Endometrium (tissue), 2 donors: Measurements from ENCODE around the gene EPB41L4A.
"Not testable (repeated sequence)": the region's sequence is repeated elsewhere in the genome, so short reads cannot be mapped to it uniquely, and the experiment has no call there.

Experiments
- FAIRE-seq: peaks from 2 replicates; lab custom pipeline; 2012; peaks lifted over from hg19 to GRCh38; lab: Jason Lieb, UNC
- donor health status: control.
- donor health status: control.

Gene EPB41L4A

DNA sequence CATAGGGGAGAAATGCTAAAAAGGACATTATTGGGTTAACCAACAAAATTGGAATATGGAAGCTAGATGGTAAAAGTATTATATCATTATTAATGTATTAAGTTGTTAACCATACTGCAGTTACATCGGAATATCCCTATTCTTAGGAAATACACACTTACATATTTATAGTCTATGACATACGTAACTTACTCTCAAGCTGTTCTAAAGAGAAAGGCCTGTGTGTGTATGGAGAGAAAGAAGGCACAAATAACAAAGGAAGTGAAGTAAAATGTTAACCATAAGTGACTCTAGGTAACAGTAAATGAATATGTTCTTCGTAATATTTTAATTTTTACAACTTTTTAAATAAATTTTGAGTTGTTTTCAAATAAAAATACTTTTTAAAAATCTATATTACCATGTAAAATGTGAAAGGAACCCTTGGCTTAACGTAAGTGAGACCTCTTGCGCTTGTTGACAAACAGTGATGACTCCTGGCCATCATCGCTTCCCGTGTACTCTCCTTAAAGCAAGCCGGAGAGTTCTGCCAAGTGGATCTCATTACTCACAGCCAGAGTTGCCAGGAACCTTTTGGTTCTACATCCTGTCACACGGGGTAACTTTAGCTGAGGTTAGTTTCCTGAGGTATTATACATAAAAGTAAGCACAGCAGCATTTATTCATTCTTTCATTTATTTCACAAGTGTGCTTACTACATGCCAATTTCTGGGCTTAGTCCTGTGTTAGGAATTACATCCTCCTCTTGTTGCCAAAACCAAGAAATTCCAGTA, 165.4 kb downstream of the EPB41L4A start:
- FAIRE-seq, result no peak

DNA sequence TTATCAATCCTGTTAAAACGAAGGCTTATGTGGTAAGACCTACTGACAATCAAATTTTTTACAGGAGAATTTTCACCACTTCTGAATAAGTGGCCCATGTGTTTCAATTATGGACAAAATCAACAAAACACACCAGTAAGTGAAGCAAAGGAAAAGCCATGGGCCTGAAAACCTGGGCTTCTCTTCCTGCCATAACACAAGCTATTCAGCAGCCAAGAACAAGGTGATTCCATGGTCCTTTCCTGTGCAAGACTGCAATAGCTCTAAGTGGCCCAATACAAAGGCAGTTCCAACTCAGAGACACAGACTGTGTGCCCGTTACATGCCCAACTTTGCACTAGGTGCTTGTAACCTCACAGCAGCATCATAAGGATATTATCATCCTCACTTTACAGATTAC, 168.5 kb downstream of the EPB41L4A start:
- no peak for FAIRE-seq

DNA sequence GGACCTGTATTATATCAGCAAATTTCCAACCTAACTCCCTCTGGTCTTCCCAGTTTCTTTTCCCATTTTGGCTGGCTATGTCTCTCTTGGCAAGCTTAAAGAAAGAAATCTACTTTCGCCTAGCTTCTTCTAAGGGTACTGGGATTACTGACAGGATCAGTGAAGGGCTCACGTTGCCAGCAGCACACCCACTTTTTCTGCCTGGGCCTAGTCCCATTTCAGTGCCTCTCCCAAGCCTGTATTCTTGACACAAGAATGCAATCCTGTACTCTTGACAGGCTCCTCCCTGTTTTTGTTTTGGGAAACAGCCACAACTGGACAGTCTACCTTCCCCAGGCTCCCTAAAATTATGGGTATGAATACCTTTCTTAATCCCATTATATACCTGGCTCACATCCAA, 170.5 kb downstream of the EPB41L4A start:
- no peak for FAIRE-seq

DNA sequence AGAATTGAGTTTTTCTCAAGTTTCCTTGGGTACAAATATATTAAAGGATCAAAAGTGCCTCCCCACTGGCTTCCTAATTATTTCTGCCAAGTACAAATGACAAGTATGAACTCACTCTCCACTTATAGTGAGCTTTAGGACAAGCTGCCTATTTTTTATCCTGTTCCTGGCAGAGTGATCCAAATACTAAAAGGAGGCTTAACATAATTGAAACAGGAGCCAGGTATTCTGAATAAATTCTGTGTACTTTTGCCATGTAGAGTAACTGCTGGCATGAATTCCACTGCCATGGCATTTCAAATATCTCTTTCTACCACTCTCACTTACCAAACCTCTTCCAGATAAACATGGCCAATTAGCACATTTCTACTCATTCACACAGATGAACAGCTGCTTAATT, 171.1 kb downstream of the EPB41L4A start:
- FAIRE-seq, result no peak

DNA sequence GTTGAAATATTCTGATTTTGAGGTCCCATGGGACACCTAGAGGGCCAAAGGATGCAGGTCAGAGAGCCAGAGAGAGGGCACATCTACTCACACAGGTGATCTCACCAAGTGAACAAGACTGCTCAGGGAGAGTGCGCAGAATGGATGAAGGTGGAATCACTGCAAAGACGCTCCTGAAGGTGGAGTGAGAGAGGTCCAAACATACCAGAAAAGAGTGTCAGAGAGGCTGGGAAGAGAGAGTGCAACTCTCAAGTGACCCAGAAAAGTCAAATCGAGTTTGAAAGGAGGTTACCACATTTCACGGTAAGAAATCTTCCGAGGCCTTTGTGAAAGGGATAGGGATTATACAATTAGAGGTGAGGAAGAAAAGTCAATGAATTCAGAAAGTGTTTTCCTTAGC, 173.4 kb downstream of the EPB41L4A start:
- no peak for FAIRE-seq

DNA sequence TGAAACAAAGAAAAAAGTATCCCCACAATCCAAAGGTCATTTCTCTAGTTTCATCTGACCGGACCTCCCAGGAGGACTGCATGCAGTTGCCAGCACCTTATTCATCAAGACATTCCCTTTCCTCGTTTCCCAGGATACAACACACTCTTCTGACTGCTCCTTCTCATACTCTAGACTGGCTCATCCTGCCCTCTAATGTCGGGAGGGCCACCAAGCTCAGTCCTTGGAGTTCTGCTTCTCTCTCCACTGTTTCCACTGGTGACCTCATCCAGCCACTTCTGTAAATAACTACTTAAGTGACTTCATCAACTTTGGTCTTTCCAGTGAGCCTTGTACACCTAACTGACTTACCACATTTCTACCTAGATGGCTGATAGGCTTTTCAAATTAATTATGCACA, 179.1 kb downstream of the EPB41L4A start:
- no peak for FAIRE-seq

DNA sequence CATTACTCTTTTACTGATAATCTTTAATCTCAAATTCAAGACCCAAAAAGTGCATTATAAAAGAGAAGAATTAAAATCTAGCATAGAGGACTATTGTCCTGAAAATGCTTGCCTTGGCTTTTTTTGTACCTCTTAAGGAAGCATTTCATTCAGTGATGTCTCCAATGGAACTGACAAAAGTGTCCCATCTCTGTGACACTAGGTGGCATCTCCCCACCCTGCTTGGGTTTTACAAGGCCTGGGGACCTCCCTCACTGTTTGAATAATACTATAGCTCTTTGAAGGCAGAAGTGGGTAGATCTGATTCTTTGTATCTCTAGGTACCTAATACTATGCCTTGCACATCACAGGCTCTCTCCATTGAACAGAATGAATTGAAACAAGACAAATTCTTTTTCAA, 180.6 kb downstream of the EPB41L4A start:
- no peak for FAIRE-seq

DNA sequence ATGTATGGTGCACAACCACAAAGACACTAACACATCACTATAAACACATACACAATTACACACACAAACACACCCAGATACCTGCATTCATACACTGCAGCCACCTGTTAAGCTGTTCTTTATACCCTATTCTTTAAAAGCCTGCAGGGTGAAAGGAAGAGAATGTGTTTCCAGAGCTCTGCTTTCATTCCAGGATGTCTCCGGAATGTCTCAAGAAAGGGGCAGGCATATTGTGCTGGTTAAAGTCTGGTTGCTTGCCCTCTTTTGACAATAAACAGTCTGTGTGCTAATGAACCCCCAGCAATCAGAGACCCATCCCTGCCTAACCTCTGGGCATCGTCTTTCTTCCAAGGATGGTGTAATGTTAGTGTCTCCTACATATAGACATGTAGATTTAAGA, 181.6 kb downstream of the EPB41L4A start:
- FAIRE-seq, result no peak

DNA sequence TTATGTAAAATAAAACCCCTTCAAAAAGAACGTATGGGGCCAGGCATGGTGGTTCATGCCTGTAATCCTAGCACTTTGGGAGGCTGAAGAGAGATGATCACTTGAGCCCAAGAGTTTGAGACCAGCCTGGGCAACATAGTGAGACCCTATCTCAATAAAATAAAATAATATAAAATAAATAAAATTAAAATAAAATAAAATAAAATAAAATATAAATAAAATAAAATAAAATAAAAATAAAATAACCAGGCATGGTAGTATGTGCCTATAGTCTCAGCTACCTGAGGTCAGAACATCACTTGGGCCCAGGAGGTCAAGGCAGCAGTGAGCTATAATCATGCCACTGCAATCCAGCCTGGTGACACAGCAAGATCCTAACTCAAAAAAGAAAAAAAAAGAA, 185.1 kb downstream of the EPB41L4A start:
- no peak for FAIRE-seq

DNA sequence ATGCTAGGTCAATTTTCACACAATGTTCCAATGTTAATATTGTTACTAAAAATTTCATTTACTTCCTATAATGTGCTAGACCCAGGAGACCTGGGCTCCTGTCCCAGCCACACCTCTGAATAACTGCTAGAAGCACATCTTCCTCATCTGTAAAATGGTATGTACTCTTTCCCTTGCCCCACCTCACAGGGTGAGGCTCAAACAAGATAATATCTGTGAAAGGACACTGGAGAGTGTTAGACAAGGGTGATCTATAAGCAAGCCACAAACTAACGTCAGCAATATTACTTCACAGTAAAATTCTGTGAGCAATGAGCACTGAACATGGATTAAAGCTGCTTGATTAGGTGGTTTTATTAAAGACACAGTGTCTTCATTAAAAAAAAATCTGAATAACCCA, 186.4 kb downstream of the EPB41L4A start:
- no peak for FAIRE-seq

DNA sequence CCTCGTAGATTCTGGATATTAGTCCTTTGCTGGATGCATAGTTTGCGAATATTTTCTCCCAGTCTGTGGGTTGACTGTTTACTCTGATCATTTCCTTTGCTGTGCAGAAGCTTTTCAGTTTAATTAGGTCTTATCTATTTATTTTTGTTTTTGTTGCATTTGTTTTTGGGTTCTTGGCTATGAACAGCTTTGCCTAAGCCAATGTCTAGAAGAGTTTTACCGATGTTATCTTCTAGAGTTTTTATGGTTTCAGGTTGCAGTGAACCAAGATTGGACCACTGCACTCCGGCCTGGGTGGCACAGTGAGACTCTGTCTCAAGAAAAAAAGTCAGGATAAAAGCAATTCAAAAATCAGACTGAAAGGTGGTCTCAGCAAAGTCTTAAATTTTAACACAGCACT, 188.5 kb downstream of the EPB41L4A start:
- FAIRE-seq, result peak; percentile 54

DNA sequence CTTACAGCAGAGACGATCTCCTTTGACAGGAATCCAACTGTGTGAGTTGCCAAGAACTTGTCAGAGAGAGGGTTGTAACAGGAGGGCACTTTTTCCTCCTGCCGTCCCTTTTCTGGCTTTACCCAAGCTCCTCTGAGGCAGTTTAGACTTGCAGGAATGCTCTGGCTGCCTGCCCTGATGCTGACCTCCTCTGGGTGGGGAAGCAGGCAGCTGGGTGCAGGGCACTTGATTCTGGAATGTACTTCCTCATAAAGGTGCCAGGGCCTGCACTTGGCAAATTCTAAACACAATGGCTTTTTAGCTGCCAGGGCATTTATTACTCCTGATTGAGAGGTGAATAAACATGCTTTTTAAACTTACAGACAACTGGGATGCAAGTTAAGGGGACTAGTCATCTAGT, 190.4 kb downstream of the EPB41L4A start:
- FAIRE-seq, result peak; percentile 41

DNA sequence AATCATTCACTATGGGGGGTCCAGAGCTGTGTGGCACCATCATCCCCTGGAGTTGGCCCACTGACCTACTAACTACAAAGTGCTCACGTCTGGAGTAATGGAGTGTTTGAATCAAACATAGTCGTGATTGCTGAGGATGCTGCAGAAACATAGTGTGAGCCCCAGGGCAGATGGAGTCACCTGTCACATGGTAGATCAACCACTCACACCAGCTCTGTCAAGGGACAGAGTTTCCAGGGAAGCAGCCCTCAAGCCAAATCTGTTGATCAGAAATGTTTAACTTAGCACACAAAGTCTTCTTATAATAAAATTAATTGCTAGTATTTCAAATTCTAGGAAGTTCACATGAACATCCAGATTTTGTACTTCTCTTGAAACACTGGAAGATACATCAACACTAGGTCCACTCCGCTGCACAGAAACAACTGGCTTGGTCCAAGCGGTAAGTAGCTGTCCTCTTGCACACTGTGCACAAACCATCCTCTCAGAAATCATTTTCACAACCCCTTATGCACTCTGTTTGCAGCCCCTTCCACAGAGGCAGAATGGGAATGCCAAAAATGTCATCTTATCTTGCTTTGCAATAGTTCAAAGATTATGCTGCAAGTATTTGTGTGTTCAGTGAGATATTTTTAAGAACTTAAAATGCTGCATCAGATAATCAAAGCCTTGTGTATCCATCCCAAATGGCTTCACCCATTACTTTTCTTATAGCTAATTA, 191.0 kb downstream of the EPB41L4A start:
- FAIRE-seq, result no peak

DNA sequence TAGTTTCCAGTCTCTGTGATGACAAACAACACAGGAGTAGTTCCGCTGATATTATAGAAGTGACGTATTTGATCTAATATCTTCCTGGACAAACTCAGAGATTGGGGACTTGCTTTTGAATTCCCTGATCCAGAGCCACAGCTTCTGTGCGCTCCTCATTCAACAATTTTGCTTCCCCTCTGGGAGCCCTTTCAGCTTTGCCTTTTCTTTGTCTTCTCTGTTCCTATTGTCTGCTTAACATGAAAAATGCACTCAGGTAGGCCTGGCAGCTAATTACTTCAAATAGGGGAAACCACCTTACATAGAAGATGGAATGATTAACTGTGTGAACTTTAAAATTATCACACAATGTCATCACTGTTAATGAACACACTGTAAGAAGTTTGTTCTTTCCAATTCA, 192.9 kb downstream of the EPB41L4A start:
- no peak for FAIRE-seq

DNA sequence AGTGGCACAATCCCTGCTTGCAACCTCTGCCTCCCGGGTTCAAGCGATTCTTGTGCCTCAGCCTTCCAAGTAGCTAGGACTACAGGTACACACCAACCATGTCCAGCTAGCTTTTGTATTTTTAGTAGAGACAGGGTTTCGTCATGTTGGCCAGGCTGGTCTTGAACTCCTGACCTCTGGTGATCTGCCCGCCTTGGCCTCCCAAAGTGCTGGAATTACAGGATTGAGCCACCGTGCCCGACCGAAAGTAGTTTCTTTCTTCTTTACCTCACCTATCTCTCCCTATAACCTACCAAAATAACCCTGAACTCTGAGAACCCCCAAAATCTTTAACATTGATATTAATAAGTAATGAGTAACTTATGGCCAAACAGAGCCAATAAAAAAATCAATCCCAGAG, 196.1 kb downstream of the EPB41L4A start:
- not testable (repeated sequence) for FAIRE-seq

DNA sequence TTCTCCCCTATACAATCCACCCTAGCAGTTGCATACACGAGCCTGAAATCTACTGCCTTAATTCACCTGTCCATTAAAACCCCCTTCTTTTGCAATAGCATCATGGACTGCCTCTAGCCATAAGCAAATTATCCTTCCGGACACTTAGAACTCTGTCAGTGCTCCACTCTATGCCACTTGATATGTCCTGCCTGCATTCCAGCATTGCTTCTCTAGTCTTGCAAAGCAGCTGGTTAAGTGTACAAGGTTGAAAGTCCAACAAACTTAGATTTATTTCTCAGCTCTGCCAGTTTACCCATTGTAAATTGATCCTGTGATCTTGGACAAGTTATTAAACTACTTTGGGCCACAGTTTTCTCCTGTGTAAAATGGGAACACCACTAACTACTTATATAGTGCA, 197.9 kb downstream of the EPB41L4A start:
- FAIRE-seq, result no peak

DNA sequence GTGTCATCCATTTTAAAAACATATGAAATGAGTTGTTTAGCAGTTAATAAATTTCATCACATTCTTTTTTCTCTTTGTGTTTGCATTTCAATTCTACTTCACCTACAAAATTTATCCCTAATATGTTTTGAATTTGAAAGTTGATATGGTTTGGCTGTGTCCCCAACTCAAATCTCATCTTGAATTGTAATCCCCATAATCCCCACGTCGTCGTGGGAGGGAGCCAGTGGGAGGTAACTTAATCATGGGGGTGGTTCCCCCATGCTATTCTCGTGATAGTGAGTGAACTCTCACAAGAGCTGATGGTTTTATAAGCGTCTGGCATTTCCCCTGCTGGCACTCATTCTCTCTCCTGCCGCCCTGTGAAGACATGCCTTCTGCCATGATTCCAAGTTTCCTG, 200.1 kb downstream of the EPB41L4A start:
- no peak for FAIRE-seq

DNA sequence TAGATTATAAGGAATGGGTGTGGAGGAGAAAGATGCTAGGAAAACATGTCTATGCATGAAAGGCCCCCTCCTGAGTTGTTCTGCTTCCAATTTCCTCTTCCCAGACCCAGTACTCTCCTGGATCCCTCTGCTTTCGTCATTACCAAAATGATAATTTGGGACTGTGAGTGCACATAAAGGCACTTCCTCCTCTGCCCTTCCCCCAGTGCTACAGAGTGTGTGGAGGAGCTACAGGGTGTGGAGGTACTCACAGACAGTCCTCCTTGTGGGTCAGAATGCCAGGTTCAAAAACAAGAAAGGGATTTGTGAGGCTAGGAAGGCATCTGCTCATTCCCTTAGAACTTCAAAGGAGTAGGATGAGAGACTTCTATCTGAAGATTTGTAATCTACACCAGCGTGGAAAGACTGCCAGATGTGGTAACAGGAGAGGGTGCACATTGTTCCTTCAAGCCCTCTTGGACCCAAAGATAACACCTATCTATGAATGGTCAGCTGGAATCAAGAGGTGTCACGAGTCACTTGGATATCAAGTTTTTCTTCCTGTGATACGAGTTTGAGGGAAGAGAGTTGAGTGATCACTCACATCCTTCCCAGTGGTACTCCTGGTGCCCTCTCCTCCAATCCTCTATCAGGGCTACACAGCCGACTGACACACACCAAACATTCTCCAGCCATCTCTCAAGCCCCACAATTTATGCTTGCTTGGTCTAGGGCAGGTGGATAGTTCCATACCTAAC, 201.1 kb downstream of the EPB41L4A start:
- no peak for FAIRE-seq

DNA sequence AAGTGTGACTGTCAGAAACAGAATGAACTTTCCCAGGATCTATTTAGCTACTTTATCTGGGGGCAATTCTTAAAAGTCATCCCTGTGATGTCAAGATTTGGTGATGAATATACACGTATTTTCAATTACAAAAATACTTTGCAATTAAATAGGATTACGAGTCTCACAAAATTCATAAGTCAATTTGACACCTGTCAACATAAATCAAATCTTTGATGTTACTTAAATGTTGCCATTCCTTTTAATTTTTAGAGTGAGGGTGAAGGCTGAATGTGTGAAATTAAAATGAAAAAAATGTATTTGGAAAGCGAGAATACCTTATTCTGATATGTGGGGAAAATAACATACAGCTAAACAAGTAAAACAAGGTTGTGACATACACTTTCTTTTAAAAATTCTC, 202.9 kb downstream of the EPB41L4A start:
- FAIRE-seq, result no peak

DNA sequence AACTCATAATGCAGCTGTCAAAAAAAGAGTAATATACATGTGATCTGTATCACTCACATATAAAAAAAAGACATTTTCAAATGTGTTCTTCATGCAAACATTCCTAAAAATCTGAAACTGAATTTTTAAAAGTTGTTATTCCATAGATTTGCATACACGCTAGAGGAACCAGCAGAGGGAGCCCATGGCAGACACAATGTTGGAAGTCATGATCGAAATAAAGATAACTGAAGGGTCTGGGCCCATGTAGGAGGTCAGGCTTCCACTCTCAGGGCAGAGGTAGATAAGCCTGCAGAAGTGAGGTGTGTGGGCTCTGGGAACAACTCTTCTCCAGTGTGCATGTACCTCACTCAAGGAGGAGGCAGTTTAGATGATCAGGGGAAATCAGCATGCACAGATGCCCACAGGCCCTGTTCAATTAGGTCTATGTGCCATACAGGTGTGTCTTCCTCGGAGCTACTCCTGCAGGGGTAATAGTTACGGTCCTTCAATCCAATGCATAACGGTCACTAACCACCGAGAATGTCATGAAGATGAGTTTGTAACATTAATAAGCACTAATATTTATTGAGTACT, 208.6 kb downstream of the EPB41L4A start:
- peak; percentile 51 for FAIRE-seq

DNA sequence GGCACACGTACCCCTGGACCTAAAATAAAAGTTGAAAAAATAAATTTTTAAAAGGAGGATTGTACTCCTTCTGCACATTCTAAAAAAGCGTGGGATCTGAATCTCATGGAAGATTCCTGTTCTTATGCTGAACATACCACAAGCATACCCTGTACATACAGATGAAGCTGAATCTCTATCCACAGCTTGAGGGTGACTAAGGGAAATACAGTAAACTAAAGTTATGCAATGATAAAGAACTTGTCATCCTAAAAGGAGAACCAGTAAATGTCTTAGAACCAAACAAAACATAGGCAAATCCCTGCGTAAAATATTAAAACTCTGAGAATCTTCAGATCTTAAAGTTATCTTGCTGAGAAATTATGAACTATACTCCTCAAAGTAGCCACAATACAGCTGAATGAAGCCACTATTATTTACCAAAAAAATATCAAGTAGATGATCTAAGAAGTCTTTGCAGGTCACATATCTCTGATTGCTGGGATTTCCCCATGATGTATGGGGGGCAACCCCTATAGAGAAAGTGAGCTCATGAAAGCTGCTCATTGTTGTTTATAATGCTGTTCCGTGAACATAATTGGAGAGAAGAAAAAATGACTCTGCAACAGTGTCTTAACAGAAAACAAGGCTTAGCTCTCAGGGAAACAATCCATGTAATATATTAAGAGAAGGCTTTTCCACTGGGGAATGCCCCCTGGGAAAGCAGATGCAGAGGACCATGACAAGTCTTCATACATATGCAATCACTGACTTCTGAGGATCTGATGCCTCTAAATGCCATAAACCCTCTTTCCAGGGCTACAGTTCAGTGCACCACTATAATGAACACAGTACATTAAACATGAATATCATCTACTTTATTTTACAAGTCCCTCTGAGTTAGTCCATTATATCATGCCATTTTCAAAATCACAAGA, 210.1 kb downstream of the EPB41L4A start:
- FAIRE-seq, result no peak

DNA sequence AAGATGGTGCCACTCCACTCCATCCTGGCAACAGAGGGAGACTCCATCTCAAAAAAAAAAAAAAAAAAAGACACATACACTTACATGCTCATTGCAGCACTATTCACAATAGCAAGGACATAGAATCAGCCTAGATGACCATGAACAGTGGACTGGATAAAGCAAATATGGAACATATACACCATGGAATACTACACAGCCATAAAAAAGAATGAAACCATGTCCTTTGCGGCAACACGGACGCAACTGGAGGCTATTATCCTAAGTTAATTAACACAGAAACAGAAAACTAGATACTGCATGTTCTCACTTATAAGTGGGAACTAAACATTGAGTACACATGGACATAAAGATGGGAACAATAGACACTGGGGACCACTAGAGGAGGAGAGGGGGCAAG, 210.9 kb downstream of the EPB41L4A start:
- not testable (repeated sequence) for FAIRE-seq
